Epithelial cell of esophagus (primary cell): ENCODE results near the gene MRM1.

Experiments used
- DNase-seq: peaks from one replicate; pipeline ENCODE4 v3.0.0; 2010; ENCODE audit warnings: low read depth
- H3K4me3 ChIP-seq: 2 replicates; pipeline ENCODE4 v1.5.1; 2011; ENCODE audit warnings: mild to moderate bottlenecking, low read length, control low read depth
- CTCF ChIP-seq: IDR thresholded peaks from 2 replicates; pipeline ENCODE4 v1.5.1; 2011; ENCODE audit warnings: low read depth, mild to moderate bottlenecking, low read length, control low read depth, inconsistent platforms; ENCODE audit not compliant: insufficient read depth; ENCODE audit errors: missing control alignments

MRM1 gene

GRCh38 chr17:36610474-36610873, 9.1 kb downstream of the MRM1 start:
- DNase-seq: peak; percentile 30
- H3K4me3 ChIP-seq: no peak overlapping the region
- no peak for TF ChIP-seq CTCF

- TF ChIP-seq CTCF: no peak
- H3K4me3 ChIP-seq: no peak overlapping the region
- peak; percentile 95 for DNase-seq
Observed at GRCh38 chr17:36611345-36612072, 10.1 kb downstream of the MRM1 start.

- TF ChIP-seq CTCF: no peak
- DNase-seq: no peak
- H3K4me3 ChIP-seq: no peak overlapping the region
Observed at GRCh38 chr17:36612323-36612722, 10.9 kb downstream of the MRM1 start.

GRCh38 chr17:36613155-36613554, 11.8 kb downstream of the MRM1 start:
- no peak for DNase-seq
- TF ChIP-seq CTCF: no peak

GRCh38 chr17:36614081-36614480, 12.7 kb downstream of the MRM1 start:
- TF ChIP-seq CTCF: no peak
- DNase-seq: no peak
- H3K4me3 ChIP-seq: no peak overlapping the region

More at GRCh38 chr17:36613155-36613554, 11.8 kb downstream of the MRM1 start:
- no peak overlapping the region for H3K4me3 ChIP-seq

- H3K4me3 ChIP-seq: no peak overlapping the region
- no peak for TF ChIP-seq CTCF
Observed at GRCh38 chr17:36614933-36615332, 13.6 kb downstream of the MRM1 start.

GRCh38 chr17:36616061-36617029, 15.0 kb downstream of the MRM1 start:
- DNase-seq: peak; percentile 33
- H3K4me3 ChIP-seq: no peak overlapping the region
- no peak for TF ChIP-seq CTCF

More at GRCh38 chr17:36614933-36615332, 13.6 kb downstream of the MRM1 start:
- no peak for DNase-seq
